AG10803 (cell line): ENCODE results near the gene ZNHIT6.

Experiments used
- DNase-seq: peaks from one replicate; pipeline ENCODE4 v3.0.0; 2010; ENCODE audit warnings: low read depth
- H3K4me3 ChIP-seq: 2 replicates; pipeline ENCODE4 v1.5.1; 2011; ENCODE audit warnings: mild to moderate bottlenecking, low read length, control low read depth
- CTCF ChIP-seq: conservative IDR thresholded peaks from 2 replicates; pipeline ENCODE4 v1.5.1; 2011; ENCODE audit warnings: mild to moderate bottlenecking, low read length, control low read depth, inconsistent platforms

Gene ZNHIT6

GRCh38 chr1:85672031-85672660, 36.1 kb downstream of the ZNHIT6 start:
- no peak for DNase-seq
- TF ChIP-seq CTCF = no peak
- H3K4me3 ChIP-seq = no peak overlapping the region

- no peak overlapping the region for H3K4me3 ChIP-seq
- no peak for DNase-seq
- no peak for TF ChIP-seq CTCF
Measured at GRCh38 chr1:85665932-85666331, 42.3 kb downstream of the ZNHIT6 start.

GRCh38 chr1:85663382-85663781, 44.9 kb downstream of the ZNHIT6 start:
- TF ChIP-seq CTCF = no peak
- DNase-seq = no peak
- no peak overlapping the region for H3K4me3 ChIP-seq

GRCh38 chr1:85661767-85662166, 46.5 kb downstream of the ZNHIT6 start:
- no peak overlapping the region for H3K4me3 ChIP-seq
- TF ChIP-seq CTCF = no peak
- no peak for DNase-seq

- no peak for TF ChIP-seq CTCF
- no peak overlapping the region for H3K4me3 ChIP-seq
- DNase-seq = no peak
Measured at GRCh38 chr1:85660541-85660940, 47.7 kb downstream of the ZNHIT6 start.

GRCh38 chr1:85659174-85659573, 49.1 kb downstream of the ZNHIT6 start:
- TF ChIP-seq CTCF = no peak

GRCh38 chr1:85656948-85657347, 51.3 kb downstream of the ZNHIT6 start:
- DNase-seq = no peak
- no peak for TF ChIP-seq CTCF
- no peak overlapping the region for H3K4me3 ChIP-seq

More at GRCh38 chr1:85659174-85659573, 49.1 kb downstream of the ZNHIT6 start:
- no peak overlapping the region for H3K4me3 ChIP-seq
- no peak for DNase-seq
